Activated B cell treated with CpG ODN at 0.5 μM for 24 hours (primary cell): ENCODE results near the gene WRNIP1. TPM values are rescaled to one million over a fixed set of nuclear protein-coding genes. Genes with fewer than 3 reads are reported as not detected.

Experiments used
- ATAC-seq: fragments of 200-7000 bp; cut with Tn5 transposase; one replicate; pipeline ENCODE4 v1.10.0; 2021; ENCODE audit warnings: low read depth, mild to moderate bottlenecking, moderate library complexity
- CTCF ChIA-PET: fragments of 350-600 bp; sonication (Branson Sonifier 250); formaldehyde crosslinking; loops from one replicate; lab custom pipeline; 2021; ENCODE audit warnings: antibody characterized with exemption; lab: Charles Lee
- POLR2A ChIA-PET: fragments of 350-600 bp; sonication (Branson Sonifier 250); formaldehyde crosslinking; loops from one replicate; lab custom pipeline; 2021; ENCODE audit warnings: antibody characterized with exemption; lab: Charles Lee
- DNase-seq: peaks from one replicate; pipeline ENCODE4 v3.0.0; 2022
- H3K27ac Mint-ChIP-seq: one replicate; pipeline ENCODE4 v1.8.0; 2020; ENCODE audit warnings: mixed read lengths
- H3K27me3 Mint-ChIP-seq: one replicate; pipeline ENCODE4 v1.8.0; 2021; ENCODE audit warnings: mixed read lengths
- H3K36me3 Mint-ChIP-seq: one replicate; pipeline ENCODE4 v1.8.0; 2021; ENCODE audit warnings: low read depth, mixed read lengths
- H3K4me1 Mint-ChIP-seq: one replicate; pipeline ENCODE4 v1.8.0; 2021; ENCODE audit warnings: mixed read lengths
- H3K4me3 Mint-ChIP-seq: one replicate; pipeline ENCODE4 v1.8.0; 2020; ENCODE audit warnings: mild to moderate bottlenecking, mixed read lengths
- H3K9me3 Mint-ChIP-seq: one replicate; pipeline ENCODE4 v1.8.0; 2020; ENCODE audit warnings: mixed read lengths
- CTCF ChIP-seq: fragments of 200-600 bp; IDR thresholded peaks from one replicate; pipeline ENCODE4 v1.8.0; 2022; ENCODE audit warnings: antibody characterized with exemption, mild to moderate bottlenecking
- intact Hi-C: fragments of 100-400 bp; cut with micrococcal nuclease; formaldehyde crosslinking; loops from one replicate; pipeline ENCODE4 v1.15.1; 2024
- total RNA-seq: library from RNA; stranded (reverse); gene quantifications from 2 replicates; pipeline ENCODE4 v1.2.3, GENCODE V29; 2022

Gene WRNIP1
- total RNA-seq, 1 donor from 2014 or later, result 31.9 TPM

GRCh38 chr6:2754393-2754792, 10.8 kb upstream of the WRNIP1 start:
- Mint-ChIP-seq H3K4me1 (peaks cover 13% of the 10 kb centered on the region), H3K36me3 (no peaks in the 10 kb centered on the region), H3K4me3 (no peak overlapping the region), H3K27ac (no peak overlapping the region), H3K27me3 (peaks cover 17% of the 10 kb centered on the region), H3K9me3 (peaks cover 2% of the 10 kb centered on the region)
- no peak for TF ChIP-seq CTCF
- CTCF ChIA-PET, result no interaction called here
- ATAC-seq, result no peak
- intact Hi-C loops, result loop anchor here (10.0 kb wide), 1 partner anchor 120 kb away; no protein-coding TSS in a partner anchor
- no peak for DNase-seq
- POLR2A ChIA-PET, result no interaction called here

DNA sequence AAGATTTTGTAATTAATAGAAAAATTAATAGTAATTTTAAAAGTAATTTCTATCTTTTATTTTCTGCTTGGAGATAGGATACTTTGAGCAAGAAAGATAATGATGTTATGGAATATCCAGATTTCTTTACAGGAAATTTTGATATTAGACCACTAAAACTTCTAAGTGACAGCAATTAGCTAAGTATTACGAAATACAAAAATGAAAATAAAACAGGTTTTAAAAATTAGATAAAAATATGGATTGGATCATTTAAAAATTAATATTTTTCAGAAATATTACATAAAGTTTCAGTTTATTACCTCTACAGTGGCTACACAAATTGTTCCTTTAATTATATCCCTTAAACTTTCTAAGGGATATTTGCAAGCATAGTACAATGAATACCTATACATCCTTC, 10.3 kb upstream of the WRNIP1 start:
- ChIA-PET POLR2A (no interaction called here), CTCF (no interaction called here)
- Mint-ChIP-seq H3K36me3 (no peaks in the 10 kb centered on the region), H3K27ac (no peak overlapping the region), H3K4me3 (no peak overlapping the region), H3K4me1 (peaks cover 10% of the 10 kb centered on the region), H3K9me3 (peaks cover 2% of the 10 kb centered on the region), H3K27me3 (peaks cover 15% of the 10 kb centered on the region)
- ATAC-seq (no peak), DNase-seq (no peak)
- TF ChIP-seq CTCF, result no peak
- intact Hi-C loops, result loop anchor here (10.0 kb wide), 1 partner anchor 120 kb away; no protein-coding TSS in a partner anchor

GRCh38 chr6:2755456-2755855, 9.7 kb upstream of the WRNIP1 start:
- intact Hi-C loops, result loop anchor here (10.0 kb wide), 1 partner anchor 121 kb away; no protein-coding TSS in a partner anchor
- Mint-ChIP-seq H3K36me3 (no peaks in the 10 kb centered on the region), H3K9me3 (peaks cover 2% of the 10 kb centered on the region), H3K27me3 (peaks cover 15% of the 10 kb centered on the region), H3K4me3 (no peak overlapping the region), H3K4me1 (peaks cover 8% of the 10 kb centered on the region), H3K27ac (no peak overlapping the region)
- DNase-seq (no peak), ATAC-seq (no peak)
- TF ChIP-seq CTCF, result no peak
- ChIA-PET CTCF (no interaction called here), POLR2A (no interaction called here)

DNA sequence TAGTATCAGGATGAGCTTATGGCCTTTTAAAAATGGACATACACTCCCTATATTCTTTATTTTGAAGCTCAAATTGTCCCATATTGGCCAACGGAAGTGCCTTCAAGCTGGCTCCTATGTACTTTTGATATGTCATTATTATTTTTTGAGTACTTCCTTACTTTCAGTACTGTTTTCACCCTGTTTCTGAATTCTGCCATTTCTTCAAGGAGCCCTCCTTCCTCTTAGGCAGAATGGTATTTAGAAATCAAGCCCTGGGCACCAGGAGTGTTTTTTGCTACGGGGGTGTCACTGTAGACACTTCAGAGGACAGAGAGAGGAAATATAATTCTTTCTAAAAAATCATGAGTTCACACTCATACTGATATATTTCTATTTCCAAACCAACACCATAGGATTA, 9.0 kb upstream of the WRNIP1 start:
- H3K9me3 Mint-ChIP-seq, result peaks cover 2% of the 10 kb centered on the region
- TF ChIP-seq CTCF, result no peak
- intact Hi-C loops, result loop anchor here (10.0 kb wide), 1 partner anchor 121 kb away; no protein-coding TSS in a partner anchor
- ChIA-PET CTCF (interaction anchor here (2.0 kb wide), 1 partner anchor 18 kb away, joined by 11 read pairs; no protein-coding TSS in a partner anchor), POLR2A (no interaction called here)
- no peak overlapping the region for H3K27ac Mint-ChIP-seq
- no peak overlapping the region for H3K4me3 Mint-ChIP-seq
- ATAC-seq, result no peak
- H3K4me1 Mint-ChIP-seq, result peaks cover 11% of the 10 kb centered on the region
- H3K36me3 Mint-ChIP-seq, result no peaks in the 10 kb centered on the region
- no peak for DNase-seq
- peaks cover 9% of the 10 kb centered on the region for H3K27me3 Mint-ChIP-seq

- ATAC-seq (no peak), DNase-seq (no peak)
- Mint-ChIP-seq H3K4me1 (peaks cover 11% of the 10 kb centered on the region), H3K4me3 (no peak overlapping the region), H3K27me3 (peaks cover 7% of the 10 kb centered on the region), H3K36me3 (no peaks in the 10 kb centered on the region), H3K27ac (no peak overlapping the region), H3K9me3 (peaks cover 2% of the 10 kb centered on the region)
- ChIA-PET POLR2A (no interaction called here), CTCF (interaction anchor here (2.0 kb wide), 1 partner anchor 18 kb away, joined by 11 read pairs; no protein-coding TSS in a partner anchor)
- TF ChIP-seq CTCF, result no peak
- intact Hi-C loops, result loop anchor here (10.0 kb wide), 1 partner anchor 122 kb away; no protein-coding TSS in a partner anchor
Measured at GRCh38 chr6:2756687-2757224, 8.4 kb upstream of the WRNIP1 start.
